Measurements from ENCODE around the gene ZNF628. TPM values are rescaled to one million over a fixed set of nuclear protein-coding genes. Genes with fewer than 3 reads are reported as not detected.

The ZNF628 gene
- total RNA-seq, 1 donor from 2014 or later, result 6.0 TPM

- no peak for DNase-seq (ENCODE audit: low read depth)
These were observed 8.4 kb downstream of the ZNF628 start, which contains the start of gene NAT14 for GRCh38 chr19:55484593-55485438. Gene NAT14, plus strand, starts transcription at chr19:55485188. Its CDS starts 521 bp downstream, at chr19:55485709.

DNA sequence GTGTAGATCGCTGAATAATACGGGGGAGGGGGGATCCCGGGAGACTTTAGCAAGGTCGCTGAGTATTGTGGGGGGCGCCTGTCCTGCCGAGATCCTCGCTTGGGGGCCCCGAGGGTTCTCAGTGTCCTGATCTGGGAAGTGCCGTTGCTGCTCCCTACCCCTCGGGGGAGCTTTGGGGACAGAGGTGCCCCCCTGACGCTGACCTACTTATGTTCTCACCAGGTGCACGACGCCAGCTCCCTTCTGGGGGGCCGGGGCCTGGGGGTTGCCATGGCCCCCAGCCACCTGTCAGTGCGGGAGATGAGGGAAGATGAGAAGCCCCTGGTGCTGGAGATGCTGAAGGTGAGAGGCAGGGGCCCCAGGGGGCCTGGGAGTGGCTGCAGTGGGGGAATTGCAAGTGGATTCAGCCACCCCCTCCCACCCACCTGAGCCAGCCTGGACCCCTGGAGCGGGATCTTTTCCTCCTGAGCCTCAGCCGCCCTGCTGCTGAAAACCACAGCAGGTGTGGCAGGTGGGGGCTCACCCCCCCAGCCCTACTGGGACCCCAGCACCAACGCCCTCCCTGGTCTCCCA lies 9.1 kb downstream of the ZNF628 start:
- no peak for DNase-seq (ENCODE audit: low read depth)

- no peak for DNase-seq (ENCODE audit: low read depth)
These were observed 9.9 kb downstream of the ZNF628 start for GRCh38 chr19:55486043-55486970.

- peak; percentile 86 for DNase-seq (ENCODE audit: low read depth)
These were observed 10.8 kb downstream of the ZNF628 start for GRCh38 chr19:55486971-55487923.

DNA sequence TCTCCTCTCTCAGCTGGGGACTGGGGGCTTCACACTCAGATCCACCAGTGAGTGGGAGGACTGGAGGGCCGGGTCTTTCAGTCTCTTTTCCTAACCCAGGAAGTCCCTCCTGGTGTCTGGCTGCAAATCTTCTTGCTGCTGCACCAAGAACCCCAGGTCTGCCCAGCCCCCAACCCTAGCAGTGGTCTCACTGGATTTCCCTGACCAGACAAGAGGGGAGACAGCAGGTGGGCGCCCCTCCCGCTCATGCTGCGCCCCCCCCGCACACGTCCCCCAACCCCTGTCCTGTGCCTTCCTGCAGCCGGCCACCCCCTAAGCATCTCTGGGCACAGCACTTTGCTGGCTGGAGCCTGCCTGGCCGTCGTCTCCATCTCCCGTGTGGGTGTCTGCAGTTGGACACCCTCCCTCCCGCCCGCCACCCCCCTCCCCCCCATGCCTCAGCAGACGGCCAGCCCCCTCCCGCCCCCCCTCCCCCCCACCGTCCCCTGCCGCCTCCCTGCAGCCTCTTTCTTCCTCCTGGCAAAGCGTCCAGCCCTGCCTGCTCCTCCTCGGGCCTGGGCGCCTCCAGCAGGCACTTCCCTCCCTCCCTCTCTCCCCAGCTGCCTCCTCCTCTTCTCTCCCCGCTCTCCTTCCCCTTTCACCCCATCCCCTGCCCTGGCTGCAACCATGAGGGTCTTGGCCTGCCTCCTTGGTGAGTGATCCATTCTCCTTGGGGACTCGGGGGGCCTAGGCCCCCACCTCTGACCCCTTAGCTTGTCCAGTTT lies 11.7 kb downstream of the ZNF628 start, which contains the start of gene SSC5D:
SSC5D (plus strand) TSS at position 513 of the 764 bp plus-strand sequence; CDS start at position 667, 154 bp downstream.
- no peak for DNase-seq (ENCODE audit: low read depth)

- no peak for DNase-seq (ENCODE audit: low read depth)
These were observed 12.7 kb downstream of the ZNF628 start for GRCh38 chr19:55488986-55489710.

DNA sequence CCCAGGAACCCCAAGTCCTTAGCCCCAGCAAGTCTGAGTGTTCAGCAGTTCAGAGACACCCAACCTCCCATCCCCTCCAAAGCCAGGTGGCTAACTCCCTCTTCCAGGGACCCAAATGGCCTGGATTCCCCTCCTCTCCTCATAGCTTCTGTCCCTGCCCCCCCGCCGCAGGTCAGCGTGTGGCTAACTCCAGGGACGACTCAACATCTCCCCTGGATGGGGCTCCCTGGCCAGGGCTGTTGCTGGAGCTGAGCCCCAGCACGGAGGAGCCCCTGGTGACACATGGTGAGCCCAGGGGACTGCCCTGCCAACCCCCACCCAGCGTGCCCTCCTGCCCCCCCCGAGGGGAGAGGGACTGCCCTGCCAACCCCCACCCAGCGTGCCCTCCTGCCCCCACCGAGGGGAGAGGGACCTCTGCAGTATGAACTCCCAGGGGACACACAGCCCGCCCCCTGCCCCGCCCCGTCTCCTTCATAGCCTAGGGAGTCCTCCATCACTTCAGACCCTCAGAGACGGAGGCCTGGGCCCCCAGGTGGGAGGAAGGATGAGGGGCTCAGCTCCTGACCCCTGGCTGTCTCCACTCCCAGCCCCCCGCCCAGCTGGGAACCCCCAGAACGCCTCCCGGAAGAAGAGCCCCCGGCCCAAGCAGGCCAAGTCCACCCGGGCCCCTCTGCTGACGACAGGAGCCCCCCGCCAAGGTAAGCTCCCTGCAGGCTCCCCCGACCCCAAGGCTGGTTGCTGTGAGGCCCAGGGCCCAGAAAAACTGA lies 13.5 kb downstream of the ZNF628 start:
- DNase-seq (ENCODE audit: low read depth), result no peak

DNA sequence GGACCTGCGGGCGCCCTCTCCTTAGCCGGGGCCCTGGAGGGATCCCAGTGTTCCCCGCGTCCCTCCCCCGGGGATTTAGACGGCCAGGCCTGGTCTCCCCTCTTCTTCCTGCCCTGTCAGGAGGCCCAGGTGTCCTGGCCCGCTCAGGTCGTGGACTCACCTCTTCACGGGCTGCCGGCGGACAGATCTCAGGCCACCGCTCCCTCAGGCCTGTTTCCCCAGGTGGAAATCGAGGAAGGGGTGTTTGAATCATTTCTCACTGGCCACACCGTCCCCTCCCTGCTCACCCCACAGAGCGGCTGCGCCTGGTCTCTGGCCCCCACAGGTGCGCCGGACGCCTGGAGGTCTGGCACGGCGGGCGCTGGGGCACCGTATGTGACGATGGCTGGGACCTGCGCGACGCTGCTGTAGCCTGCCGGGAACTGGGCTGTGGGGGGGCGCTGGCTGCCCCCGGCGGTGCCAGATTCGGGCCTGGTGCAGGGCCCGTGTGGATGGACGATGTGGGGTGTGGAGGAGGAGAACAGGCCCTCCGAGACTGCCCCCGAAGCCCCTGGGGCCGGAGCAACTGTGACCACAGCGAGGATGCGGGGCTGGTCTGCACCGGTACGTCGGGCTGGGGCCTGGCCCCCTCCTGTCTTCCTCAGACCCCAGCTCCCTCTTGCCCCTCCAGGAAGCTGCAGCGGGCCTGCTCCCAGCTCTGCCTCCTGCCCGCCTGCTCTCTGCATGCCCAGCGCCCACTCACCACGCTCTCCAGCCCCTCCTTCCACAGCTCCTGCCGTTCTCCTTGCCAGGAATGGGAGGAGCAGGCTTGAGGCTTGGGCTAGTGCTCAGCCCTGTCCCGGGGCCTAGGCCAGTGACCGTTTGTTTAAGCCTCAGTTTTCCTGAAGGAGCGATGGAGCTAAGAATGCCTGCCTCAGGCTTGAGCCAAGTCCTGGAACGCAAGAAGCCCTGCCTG lies 14.3 kb downstream of the ZNF628 start:
- DNase-seq (ENCODE audit: low read depth), result no peak

DNA sequence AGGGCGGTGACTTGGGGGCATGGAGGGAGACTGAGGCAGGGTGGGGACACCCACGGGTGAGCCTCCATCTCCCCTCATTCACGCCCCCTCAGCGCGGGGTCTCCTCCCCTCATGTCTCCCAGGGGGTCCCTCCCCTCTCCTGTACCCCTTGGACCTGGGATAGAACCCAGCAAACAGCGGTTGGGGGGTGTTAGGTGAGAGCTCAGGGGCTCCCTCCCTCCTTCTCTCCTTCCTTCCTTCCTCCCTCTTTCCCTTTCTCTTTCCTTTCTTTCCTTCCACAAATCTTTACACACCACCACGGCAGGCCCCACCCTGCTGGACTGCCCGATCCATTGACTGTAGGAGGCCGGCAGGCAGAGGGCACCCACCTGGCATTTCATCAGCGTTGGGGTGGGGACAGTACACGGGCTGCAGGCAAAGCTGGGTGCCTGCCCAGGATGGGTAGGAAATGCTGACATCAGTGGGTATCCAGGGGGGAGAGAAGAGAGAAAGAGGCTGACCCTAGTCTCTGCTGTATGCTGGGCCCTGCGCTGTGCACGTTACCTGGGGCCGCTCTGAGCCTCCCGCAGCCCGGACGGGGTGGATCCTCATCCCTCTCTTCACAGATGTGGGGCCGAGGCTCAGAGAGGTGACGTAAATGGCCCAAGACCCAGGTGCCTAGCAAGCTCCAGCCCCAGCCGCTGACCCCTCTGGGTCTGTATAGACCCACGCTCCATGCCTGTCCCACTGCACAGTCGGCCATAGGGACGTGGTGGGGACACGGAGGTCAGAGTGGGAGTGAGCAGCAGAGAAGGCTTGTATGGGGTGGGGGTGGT lies 15.3 kb downstream of the ZNF628 start:
- DNase-seq (ENCODE audit: low read depth), result no peak

GRCh38 chr19:55492362-55492944 lies 16.0 kb downstream of the ZNF628 start:
- DNase-seq (ENCODE audit: low read depth), result no peak

GRCh38 chr19:55493052-55493644 lies 16.7 kb downstream of the ZNF628 start:
- DNase-seq (ENCODE audit: low read depth), result no peak

GRCh38 chr19:55493645-55494171 lies 17.3 kb downstream of the ZNF628 start:
- DNase-seq (ENCODE audit: low read depth), result no peak

GRCh38 chr19:55494172-55494761 lies 17.9 kb downstream of the ZNF628 start:
- no peak for DNase-seq (ENCODE audit: low read depth)

GRCh38 chr19:55495646-55496349 lies 19.4 kb downstream of the ZNF628 start:
- DNase-seq (ENCODE audit: low read depth), result no peak
